Right ventricle myocardium inferior (tissue), 1 donor: ENCODE measurements around the gene OR2AT4. TPM values are rescaled to one million over a fixed set of nuclear protein-coding genes. Genes with fewer than 3 reads are reported as not detected.

Source experiments
- ATAC-seq: fragments of 200-7000 bp; cut with Tn5 transposase; one replicate; pipeline ENCODE4 v1.9.1; 2020; ENCODE audit warnings: mild to moderate bottlenecking, moderate library complexity
- DNase-seq: peaks from one replicate; pipeline ENCODE4 v3.0.0; 2021; ENCODE audit errors: missing footprints
- intact Hi-C: fragments of 100-400 bp; cut with DNase I; formaldehyde crosslinking; loops from one replicate; pipeline ENCODE4 v1.11.0; 2022
- long read RNA-seq: library from polyadenylated mRNA; unstranded; transcript quantifications from one replicate; pipeline ENCODE4 v2.0.0, GENCODE V29; 2021
- total RNA-seq: library from RNA; stranded (reverse); fragmentation: NEBNext Ultra II Directional; extraction: Animal tissue kit (Norgen Biotek cat#: 25700); gene quantifications from one replicate; pipeline ENCODE4 v1.2.1, GENCODE V29; 2021
- donor health status: DM: no; HTN: yes; CAD: no; lungs with severe emphysema.

The OR2AT4 gene
- not detected for total RNA-seq
- long read RNA-seq = 0 reads

DNA sequence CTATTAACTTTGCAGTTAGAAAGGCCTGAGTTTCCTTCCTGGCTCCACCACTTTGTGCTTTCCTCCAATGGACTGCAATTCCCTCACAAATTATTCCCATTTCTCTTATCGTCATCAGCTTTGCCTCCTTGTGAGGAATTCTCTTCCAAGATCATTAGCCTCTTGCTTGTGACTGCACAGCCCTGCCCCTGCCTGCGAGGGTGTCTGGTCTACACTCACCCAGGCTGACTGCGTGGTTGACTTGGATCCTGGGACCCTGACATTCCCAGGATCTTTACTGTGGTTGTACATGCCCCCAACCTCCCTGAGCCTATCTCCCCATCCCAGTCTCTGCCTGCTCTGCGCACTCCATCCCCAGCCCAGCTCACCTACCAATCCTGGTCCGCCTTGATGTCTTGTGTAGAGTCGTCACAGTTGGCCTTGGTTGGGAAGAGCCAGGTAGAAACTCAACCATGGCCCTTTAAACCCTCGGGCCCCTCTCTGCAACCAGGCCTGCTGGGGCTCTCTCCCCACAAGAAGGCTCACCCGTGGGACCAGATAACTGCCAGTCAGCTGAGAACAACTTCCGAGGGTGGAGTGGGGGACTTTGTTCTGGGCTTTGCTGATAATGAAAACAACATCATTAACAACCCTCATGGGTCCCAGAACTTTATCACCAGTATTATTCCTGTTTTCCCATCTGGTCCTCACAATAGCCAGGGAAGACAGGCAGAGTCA lies at the start of gene OR2AT4:
Gene OR2AT4 (minus strand): TSS at position 421 of the 717 bp plus-strand sequence.
- DNase-seq = no peak
- ATAC-seq = no peak
- intact Hi-C loops = no loop called here

DNA sequence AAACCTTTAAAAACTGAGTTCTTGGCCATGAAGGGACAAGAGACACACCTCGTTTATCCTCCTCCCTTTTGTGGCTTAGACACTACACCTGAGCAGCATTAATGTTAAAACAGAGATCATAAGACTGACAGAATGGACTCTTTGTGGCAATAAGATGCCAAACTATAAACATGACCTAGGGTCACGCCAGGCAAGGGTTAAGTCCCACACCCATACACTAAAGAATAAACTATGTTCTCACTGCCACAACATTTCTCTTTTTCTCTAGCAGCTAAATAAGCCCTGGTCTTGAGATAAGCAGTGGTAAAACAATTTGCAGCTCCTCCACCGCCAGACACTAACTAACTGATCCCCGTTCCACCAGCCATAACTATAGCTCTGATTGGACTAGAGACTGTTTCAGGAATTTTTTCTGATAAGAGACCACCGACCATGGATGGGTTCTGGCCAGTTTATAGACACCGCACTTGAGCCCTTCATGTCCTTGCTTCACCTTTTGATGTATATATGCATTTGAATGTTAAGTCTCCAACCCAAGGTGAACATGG lies 49.4 kb upstream of the OR2AT4 start:
- intact Hi-C loops = no loop called here
- ATAC-seq (no peak), DNase-seq (no peak)

DNA sequence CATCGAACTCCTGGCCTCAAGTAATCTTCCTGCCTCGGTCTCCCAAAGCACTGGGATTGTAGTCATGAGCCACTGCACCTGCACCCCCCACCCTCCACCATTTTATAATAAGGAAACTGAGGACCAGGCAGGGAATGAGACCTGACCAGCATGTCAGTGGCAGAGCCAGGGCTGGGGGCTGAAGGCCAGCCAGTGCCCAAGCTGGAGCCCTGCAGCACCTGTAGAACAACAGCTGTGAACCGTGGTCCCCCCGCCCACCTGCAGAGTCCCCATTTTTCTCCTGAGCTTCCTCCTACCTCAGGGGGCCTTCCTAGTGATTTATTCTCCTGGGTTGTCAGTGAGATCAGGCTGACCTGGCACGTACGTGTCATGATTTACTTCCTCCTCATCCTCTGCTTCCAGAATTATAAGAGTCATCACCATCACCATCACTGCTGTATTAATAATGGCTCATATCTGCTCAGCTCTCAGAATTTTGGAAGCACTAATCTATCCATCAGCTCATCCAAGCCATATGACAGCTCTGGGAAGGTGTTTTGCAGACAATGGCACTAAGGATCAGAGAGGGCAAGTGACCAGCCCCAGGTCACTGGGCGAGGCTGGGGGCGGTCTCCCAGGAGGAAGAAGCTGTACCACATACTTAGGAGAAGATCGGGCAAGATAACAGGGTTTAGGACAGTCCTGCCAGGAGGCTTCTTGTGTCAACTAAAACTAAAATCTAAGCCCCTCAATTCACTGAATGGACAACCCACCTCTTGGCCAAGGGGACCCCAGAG lies 48.7 kb upstream of the OR2AT4 start:
- DNase-seq (no peak), ATAC-seq (no peak)
- intact Hi-C loops = no loop called here

DNA sequence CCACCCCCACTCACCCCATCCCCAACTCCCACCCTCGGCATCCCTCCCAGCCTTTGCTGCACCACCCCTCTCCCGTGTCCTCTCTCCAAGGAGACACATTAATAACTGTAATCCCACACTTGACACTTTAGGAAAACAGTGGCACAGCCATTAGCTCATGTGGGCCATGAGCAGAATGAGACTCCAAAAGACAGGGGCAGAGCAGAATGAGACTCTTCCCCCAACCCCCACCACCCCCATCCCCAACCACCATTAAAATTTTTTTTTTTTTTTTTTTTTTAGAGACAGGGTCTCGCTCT lies 48.0 kb upstream of the OR2AT4 start:
- no peak for ATAC-seq
- DNase-seq = no peak
- intact Hi-C loops = loop anchor here (1.0 kb wide), 1 partner anchor 61 kb away; no protein-coding TSS in a partner anchor

DNA sequence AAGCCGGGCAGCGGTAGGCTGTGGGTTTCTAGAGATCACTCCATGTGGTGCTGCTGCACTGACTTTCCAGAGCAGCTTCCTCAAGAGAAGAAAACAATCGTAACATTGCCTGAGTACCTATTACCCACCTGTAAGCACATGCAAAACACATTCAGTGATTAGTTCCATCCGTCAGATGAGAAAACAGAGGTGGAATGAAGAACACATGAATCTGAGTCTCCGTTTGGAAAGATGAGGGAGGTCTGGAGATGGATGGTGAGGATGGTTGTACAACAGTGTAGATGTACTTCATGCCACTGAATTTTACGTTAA lies 46.7 kb upstream of the OR2AT4 start:
- intact Hi-C loops = no loop called here
- ATAC-seq (no peak), DNase-seq (no peak)

DNA sequence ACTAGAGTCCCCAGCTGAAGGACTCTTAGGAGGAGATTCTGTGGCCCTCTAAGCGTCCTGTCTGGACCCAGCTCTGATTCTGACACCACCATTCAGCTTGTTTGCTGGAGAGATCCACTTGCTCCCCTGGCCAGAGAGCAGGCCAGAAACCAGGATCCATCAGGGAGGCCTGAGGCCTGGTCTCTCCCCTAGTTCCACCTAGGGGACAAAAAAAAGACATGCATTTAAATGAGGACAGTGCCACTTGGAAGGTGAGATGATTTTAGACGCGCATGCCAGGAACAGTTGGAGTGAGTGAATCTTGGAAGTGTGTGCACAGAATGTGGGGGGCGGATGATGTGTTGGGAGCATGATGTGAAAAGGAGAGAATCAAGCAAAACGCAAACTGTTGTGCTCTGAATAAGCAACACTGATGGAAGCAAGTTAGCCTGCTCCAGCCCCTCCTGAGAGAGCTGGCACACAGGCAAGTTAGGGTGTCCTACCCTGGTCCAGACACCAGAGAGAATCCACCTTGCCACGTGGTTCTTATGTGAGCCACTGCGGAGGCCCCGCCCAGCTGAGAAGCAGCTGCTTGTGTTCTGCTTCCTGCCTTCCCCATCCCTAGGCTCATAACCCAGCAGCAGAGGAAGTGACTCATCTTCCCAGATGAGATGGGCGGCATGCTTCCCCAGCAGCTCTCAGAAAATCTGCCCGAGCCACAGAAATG lies 46.2 kb upstream of the OR2AT4 start:
- peak; percentile 88 for ATAC-seq
- peak; percentile 90 for DNase-seq
- intact Hi-C loops = no loop called here

DNA sequence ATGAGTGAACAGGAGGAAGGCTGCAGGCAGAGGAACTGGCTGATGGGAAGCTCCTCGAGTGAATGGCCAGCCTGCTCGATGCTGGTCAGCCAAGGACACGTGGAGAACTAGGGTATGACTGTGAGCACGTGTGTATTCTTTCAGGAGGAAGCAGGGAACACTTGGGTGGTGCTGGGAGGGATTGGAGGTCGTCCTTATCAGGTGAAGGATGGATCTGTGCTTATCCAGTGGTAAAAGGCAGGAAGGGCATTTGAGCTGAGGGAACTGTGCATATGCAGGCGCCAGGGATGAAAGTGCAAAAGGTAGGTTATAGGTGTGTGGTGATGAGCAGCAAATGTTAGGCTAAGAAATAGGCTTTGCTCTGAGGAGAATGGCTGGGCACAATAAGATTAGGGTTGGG lies 44.5 kb upstream of the OR2AT4 start:
- no peak for ATAC-seq
- DNase-seq = peak; percentile 26
- intact Hi-C loops = loop anchor here (2.0 kb wide), 2 partner anchors 100 to 108 kb away; partner anchors contain the start of gene TPBGL

DNA sequence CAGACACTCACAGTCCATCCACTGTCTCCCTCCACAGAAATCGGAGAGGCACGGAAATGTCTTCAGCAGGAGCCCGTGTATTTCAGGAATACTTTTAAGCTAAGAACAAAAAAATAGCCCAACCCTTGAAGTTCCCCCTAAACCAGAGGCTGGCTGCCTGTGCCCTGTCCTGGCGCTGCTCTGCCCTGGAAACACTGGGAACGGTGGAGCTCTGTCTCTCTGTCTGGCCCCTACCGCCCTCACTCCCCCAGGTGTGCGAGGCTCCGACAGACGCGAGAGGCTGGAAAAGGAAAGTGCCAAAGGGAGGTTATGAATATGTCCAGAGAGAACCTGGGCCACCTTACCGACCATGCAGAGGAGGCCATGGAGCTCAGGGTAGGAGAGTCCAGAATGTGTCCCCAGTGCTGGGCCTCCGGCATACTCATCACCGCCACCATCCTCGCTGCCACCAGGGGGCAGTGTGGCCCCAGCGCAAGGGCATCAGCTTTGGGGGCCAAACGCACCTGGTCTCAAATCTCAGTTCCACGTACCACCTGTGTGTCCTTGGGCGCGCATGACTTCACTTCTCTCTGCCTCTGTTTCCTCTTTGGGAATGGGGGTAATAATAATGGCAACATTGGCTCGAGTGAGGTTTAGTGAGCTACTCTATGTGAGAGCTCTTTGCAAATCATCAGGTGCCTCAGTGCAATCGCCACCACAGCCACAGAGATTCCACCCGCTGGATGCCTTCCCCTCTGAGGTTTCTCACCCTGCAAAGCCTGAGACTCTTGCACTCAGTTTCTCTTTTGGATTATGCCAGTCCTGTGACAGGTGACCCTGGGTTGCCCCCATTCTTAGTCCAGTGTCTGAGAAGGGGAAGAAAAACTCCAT lies 43.8 kb upstream of the OR2AT4 start:
- ATAC-seq (peak; percentile 48), DNase-seq (peak; percentile 92)
- intact Hi-C loops = loop anchor here (2.0 kb wide), 2 partner anchors 100 to 108 kb away; partner anchors contain the start of gene TPBGL

DNA sequence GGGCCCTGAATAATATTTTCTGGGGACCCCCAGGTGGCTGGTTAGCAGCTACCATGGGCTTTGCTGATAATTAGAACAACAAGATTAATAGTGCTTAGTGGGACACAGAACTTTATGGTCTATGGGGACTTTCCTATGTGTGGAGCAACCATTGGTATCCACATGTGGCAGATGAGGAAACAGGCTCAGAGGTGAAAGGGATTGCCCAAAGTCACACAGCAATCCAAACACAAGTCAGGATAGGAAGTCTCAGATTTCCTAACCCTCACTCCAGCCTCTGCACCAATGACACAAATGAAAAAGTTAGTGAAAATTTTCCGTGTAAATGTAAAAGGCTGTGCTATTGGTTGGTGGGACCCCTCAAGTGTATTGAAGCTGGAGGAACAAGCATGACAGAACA lies 39.0 kb upstream of the OR2AT4 start:
- intact Hi-C loops = no loop called here
- DNase-seq (no peak), ATAC-seq (no peak)

DNA sequence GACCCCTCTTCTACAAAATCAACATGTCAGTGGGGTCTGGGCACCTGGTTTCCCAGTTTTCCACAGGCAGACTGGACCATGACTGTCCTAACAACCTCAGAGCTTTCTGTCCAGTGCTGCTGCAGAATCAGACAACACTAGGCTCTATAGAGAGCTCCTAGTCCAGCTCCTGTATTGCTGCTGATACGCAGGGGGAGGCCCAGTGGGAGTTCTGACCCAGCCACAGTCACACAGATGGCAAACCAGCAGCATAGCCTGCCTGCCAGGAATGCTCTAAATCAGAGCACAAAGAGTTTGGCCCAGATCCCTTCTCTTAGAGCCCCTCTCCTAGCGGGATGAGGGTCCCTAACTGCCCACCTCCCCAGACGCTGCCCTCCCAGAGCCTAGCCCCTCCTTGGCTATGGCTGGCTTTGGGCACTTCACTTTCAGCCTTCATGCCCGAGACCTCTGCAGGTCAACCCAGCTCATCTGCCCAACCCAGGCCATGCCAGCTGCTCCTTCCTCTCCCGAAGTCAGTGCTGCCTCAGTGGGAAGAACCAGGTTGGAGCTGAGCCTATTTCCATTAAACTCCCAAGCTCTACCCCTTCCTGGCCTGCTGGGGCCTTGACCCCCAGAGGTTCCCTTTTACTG lies 38.5 kb upstream of the OR2AT4 start:
- ATAC-seq (no peak), DNase-seq (peak; percentile 46)
- intact Hi-C loops = no loop called here

DNA sequence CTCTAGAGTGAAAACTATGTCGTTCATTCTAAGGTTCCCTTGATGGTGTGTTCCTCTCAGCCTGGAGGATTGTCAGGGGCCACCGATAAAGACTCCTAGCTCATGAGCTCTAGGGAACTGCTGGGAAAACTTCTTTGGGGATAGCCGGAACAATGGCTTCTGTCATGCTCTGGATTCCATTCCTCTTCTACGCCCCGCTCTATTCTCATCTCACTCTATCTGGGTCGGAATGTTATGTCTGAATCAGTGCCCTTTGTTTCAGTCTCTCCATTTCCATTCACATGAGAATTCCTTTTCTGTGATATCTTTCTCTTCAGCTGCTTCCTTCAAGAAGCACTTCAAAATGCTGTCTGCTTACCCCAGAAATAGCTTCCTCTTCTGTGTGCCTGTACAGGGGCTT lies 37.3 kb upstream of the OR2AT4 start:
- ATAC-seq = no peak
- no peak for DNase-seq
- intact Hi-C loops = no loop called here

DNA sequence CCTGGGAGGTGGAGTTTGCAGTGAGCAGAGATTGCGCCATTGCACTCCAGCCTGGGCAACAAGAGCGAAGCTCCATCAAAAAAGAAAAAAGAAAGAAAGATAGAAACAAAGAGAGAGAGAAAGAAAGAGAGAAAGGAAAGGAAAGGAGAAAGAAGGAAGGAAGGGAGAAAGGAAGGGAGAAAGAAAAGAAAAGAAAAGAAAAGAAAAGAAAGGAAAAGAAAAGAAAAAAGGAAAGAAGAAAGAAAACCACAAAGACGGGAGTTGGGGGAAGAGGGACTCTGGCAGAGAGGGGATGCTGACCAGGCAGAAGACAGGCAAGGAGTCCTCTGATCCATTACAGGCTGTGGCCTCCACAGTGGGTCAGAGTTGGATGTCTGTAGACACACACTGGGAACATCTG lies 35.4 kb upstream of the OR2AT4 start:
- DNase-seq = no peak
- intact Hi-C loops = no loop called here
- ATAC-seq = no peak

DNA sequence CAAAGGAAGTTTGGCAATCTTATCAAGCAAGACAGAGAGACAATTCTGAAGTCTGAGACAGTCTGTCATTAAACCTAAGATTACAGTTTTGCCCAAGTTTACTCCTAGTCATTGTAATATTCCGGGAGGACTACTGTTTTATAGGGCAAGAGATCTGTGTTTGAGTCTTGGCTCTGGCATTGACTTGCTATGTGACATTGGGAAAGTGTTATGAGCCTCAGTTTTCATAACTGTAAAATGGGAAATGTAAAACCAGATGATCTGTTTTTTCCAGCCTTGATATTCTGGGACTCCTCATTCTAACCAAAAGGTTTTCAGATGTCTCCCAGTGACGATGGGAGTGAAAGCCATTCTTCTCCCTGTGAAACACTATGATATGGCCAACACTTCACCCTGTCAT lies 29.9 kb upstream of the OR2AT4 start:
- DNase-seq (no peak), ATAC-seq (no peak)
- intact Hi-C loops = no loop called here

DNA sequence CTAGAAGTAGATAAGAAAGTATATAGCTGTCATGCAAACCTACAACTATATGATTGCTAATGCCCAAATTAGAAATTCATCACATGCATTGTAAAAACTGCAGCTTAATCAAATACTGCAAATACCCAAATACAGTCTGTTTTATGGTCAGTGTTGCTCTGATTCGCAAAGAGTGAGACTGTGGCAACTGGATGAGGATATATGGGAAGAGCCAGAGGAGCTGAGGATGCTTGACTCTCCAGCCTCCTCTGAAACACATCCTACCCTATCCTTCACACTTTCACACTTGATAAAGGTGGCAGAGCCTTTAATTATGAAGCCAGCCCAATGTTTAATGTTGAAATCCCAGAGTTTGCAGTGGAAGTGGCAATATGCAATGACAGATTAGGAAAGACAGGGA lies 21.9 kb upstream of the OR2AT4 start:
- DNase-seq (no peak), ATAC-seq (no peak)
- intact Hi-C loops = no loop called here

DNA sequence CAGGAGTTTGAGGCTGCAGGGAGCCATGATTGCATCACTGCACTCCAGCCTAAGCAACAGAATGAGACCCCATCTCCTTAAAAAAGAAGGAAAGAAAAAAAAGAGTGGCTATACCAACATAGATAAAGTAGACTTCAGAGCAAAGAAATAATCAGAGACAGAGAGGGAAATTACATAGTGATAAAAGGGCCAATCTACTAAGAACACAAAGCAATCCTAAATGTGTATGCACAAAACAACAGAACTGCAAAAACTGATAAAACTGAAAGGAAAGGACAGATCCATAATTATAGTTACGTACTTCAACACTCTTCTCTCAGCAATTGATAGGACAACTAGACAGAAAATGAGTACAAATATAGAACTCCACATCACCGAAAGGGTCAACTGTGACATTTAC lies 17.8 kb upstream of the OR2AT4 start:
- intact Hi-C loops = no loop called here
- DNase-seq (no peak), ATAC-seq (no peak)

DNA sequence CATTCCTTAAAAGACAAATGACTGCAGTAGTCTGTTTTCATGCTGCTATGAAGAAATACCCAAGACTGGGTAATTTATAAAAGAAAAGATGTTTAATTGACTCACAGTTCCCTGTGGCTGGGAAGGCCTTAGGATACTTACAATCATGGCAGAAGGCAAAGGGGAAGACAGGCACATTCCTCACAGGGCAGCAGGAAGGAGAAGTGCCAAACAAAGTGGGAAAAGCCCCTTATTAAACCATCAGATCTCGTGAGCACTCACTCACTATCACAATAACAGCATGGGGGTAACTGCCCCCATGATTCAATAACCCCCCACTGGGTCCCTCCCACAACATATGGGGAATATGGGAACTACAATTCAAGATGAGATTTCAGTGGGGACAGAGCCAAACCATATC lies 16.4 kb upstream of the OR2AT4 start:
- DNase-seq = no peak
- no peak for ATAC-seq
- intact Hi-C loops = no loop called here

DNA sequence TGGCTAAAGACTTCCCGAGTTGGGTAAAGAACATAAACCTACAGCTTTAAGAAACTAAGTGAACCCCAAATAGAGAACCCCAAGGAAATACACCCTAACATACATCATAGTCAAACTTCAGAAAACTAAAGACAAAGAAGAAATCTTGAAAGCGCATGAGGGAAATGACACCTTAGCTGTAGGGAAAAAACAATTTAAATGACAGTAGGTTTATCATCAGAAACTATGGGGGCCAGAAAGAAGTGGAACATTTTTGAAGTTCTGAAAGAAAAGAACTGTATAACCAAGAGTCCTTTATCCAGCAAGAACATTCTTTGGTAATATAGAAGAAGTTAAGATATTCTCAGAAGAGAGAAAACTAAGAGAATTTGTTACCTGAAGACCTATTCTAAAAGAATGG lies 15.5 kb upstream of the OR2AT4 start:
- no peak for ATAC-seq
- intact Hi-C loops = no loop called here
- DNase-seq = no peak

DNA sequence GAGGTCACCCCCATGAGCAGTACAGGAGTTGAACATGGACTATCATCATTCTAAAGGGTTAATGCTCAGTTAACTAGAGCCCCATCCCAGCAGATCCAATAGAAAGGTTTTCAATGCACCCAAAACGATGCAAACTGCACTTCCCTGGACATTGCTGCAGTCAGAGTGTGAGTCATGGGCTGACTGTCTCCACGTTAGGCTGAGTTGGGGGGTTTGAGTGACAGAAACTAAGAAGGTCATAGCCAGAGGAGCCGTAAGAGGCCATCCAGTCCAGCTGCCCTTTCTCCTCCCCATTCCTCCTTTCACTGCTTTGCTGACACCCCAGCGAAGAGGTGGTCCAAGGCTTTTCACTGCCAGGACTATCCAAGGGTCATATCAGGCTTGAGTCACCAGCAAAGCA lies 10.5 kb upstream of the OR2AT4 start:
- ATAC-seq = no peak
- DNase-seq = no peak
- intact Hi-C loops = no loop called here
